Endodermal cell (in vitro differentiated cells): ENCODE data around the gene PGD. TPM values are rescaled to one million over a fixed set of nuclear protein-coding genes. Genes with fewer than 3 reads are reported as not detected.
A peak's percentile ranks its signal among the peaks of the same experiment; 100 is the strongest.

ENCODE experiments used
- DNase-seq: peaks from one replicate; pipeline ENCODE4 v3.0.0-alpha.2; 2017
- H3K27ac ChIP-seq: 2 replicates; pipeline ENCODE4 v1.5.1; 2013; ENCODE audit warnings: mild to moderate bottlenecking, low read depth, low read length, moderate library complexity
- H3K27me3 ChIP-seq: 2 replicates; pipeline ENCODE4 v1.6.1; 2013; ENCODE audit warnings: mild to moderate bottlenecking, low read length, moderate library complexity; ENCODE audit not compliant: insufficient read depth, control insufficient read depth, poor library complexity, severe bottlenecking
- H3K36me3 ChIP-seq: 2 replicates; pipeline ENCODE4 v1.7.0; 2013; ENCODE audit warnings: mild to moderate bottlenecking, low read length, moderate library complexity; ENCODE audit not compliant: control insufficient read depth, insufficient read depth
- H3K4me1 ChIP-seq: one replicate; pipeline ENCODE4 v1.7.0; 2013; ENCODE audit warnings: low read length; ENCODE audit not compliant: control insufficient read depth, insufficient read depth
- H3K4me3 ChIP-seq: 2 replicates; pipeline ENCODE4 v1.5.1; 2013; ENCODE audit warnings: mild to moderate bottlenecking, low read length, moderate library complexity
- H3K9ac ChIP-seq: 2 replicates; pipeline ENCODE4 v1.6.1; 2013; ENCODE audit warnings: mild to moderate bottlenecking, low read length, moderate library complexity; ENCODE audit not compliant: poor library complexity, severe bottlenecking; ENCODE audit errors: extremely low read depth
- H3K9me3 ChIP-seq: 2 replicates; pipeline ENCODE4 v1.6.1; 2013; ENCODE audit warnings: mild to moderate bottlenecking, low read length, moderate library complexity; ENCODE audit not compliant: control insufficient read depth
- H3K27ac Mint-ChIP-seq: 2 replicates; pipeline ENCODE4 v1.8.0; 2020; ENCODE audit warnings: mixed read lengths
- H3K27me3 Mint-ChIP-seq: 2 replicates; pipeline ENCODE4 v1.8.0; 2021; ENCODE audit warnings: mild to moderate bottlenecking, mixed read lengths; ENCODE audit not compliant: insufficient read depth
- H3K36me3 Mint-ChIP-seq: 2 replicates; pipeline ENCODE4 v1.8.0; 2020; ENCODE audit warnings: low read depth, mixed read lengths
- H3K4me1 Mint-ChIP-seq: 2 replicates; pipeline ENCODE4 v1.8.0; 2020; ENCODE audit warnings: mixed read lengths
- H3K4me3 Mint-ChIP-seq: 2 replicates; pipeline ENCODE4 v1.8.0; 2020; ENCODE audit warnings: mild to moderate bottlenecking, moderate library complexity, mixed read lengths
- H3K9me3 Mint-ChIP-seq: 2 replicates; pipeline ENCODE4 v1.8.0; 2020; ENCODE audit warnings: mild to moderate bottlenecking, mixed read lengths
- CTCF ChIP-seq: fragments of 200-600 bp; sonication (generic); conservative IDR thresholded peaks from 2 replicates; pipeline ENCODE4 v1.5.0; 2021; ENCODE audit warnings: antibody characterized with exemption, mild to moderate bottlenecking
- WGBS, 2 experiments: methylation state at CpG; one replicate each; pipeline versions ENCODE4 v1.1.5 to v1.1.7; 2013; ENCODE audit warnings: missing lambda C conversion rate in 2 of 2, mixed read lengths in 1 of 2; ENCODE audit not compliant: insufficient coverage in 1 of 2, insufficient read length in 1 of 2; 5-methylcytosine and 5-hydroxymethylcytosine counted together
- total RNA-seq, 2 donors: library from RNA; stranded (reverse); fragmentation: NEBNext Ultra II Directional in 1 of 2; extraction: Animal tissue kit (Norgen Biotek cat#: 25700) in 1 of 2; gene quantifications; 2 replicates in 1 of 2; 3 replicates in 1 of 2; pipeline ENCODE4 v1.2.1, GENCODE V29; 2021

The PGD gene
- total RNA-seq, 2 donors from 2014 or later: 198 to 217 TPM

- DNase-seq: peak; percentile 56
- H3K36me3 ChIP-seq: peaks cover 35% of the 10 kb centered on the region
- WGBS, 2 experiments: 13 to 26% methylated on average over 7 to 8 of the region's 8 CpGs
- no peaks in the 10 kb centered on the region for H3K4me1 ChIP-seq
- Mint-ChIP-seq H3K36me3 (peaks cover 39% of the 10 kb centered on the region), H3K27me3 (no peaks in the 10 kb centered on the region), H3K4me3 (peak overlapping the region; percentile 79), H3K4me1 (peaks cover 14% of the 10 kb centered on the region), H3K27ac (peak overlapping the region; percentile 69), H3K9me3 (peaks cover 2% of the 10 kb centered on the region)
- TF ChIP-seq CTCF: no peak
- no peaks in the 10 kb centered on the region for H3K9me3 ChIP-seq
- H3K27ac ChIP-seq: no peak overlapping the region
- peak overlapping the region; percentile 87 for H3K4me3 ChIP-seq
- no peaks in the 10 kb centered on the region for H3K27me3 ChIP-seq
- H3K9ac ChIP-seq: peak overlapping the region; percentile 73
These were observed 1.1 kb downstream of the PGD start for GRCh38 chr1:10400013-10400412.

GRCh38 chr1:10401281-10401680 lies 2.4 kb downstream of the PGD start:
- H3K9me3 ChIP-seq: no peaks in the 10 kb centered on the region
- H3K9me3 Mint-ChIP-seq: no peaks in the 10 kb centered on the region
- H3K27me3 ChIP-seq: no peaks in the 10 kb centered on the region
- no peak overlapping the region for H3K4me3 ChIP-seq
- DNase-seq: no peak
- no peaks in the 10 kb centered on the region for H3K27me3 Mint-ChIP-seq
- H3K4me1 ChIP-seq: no peaks in the 10 kb centered on the region
- H3K9ac ChIP-seq: no peak overlapping the region
- H3K4me3 Mint-ChIP-seq: peak overlapping the region; percentile 79
- H3K27ac ChIP-seq: no peak overlapping the region
- H3K4me1 Mint-ChIP-seq: peaks cover 14% of the 10 kb centered on the region
- peaks cover 47% of the 10 kb centered on the region for H3K36me3 ChIP-seq
- no peak for TF ChIP-seq CTCF
- 90 to 91% methylated on average over 1 of the region's 1 CpG for WGBS, 2 experiments
- peaks cover 46% of the 10 kb centered on the region for H3K36me3 Mint-ChIP-seq
- peak overlapping the region; percentile 66 for H3K27ac Mint-ChIP-seq

- peaks cover 63% of the 10 kb centered on the region for H3K36me3 ChIP-seq
- DNase-seq: no peak
- Mint-ChIP-seq H3K9me3 (no peaks in the 10 kb centered on the region), H3K27me3 (no peaks in the 10 kb centered on the region), H3K36me3 (peaks cover 61% of the 10 kb centered on the region), H3K4me1 (peaks cover 14% of the 10 kb centered on the region), H3K27ac (no peak overlapping the region), H3K4me3 (no peak overlapping the region)
- no peak overlapping the region for H3K9ac ChIP-seq
- TF ChIP-seq CTCF: no peak
- no peak overlapping the region for H3K27ac ChIP-seq
- WGBS, 2 experiments: 94 to 100% methylated on average over 9 of the region's 9 CpGs
- no peaks in the 10 kb centered on the region for H3K27me3 ChIP-seq
- H3K9me3 ChIP-seq: no peaks in the 10 kb centered on the region
- no peak overlapping the region for H3K4me3 ChIP-seq
- no peaks in the 10 kb centered on the region for H3K4me1 ChIP-seq
These were observed 3.9 kb downstream of the PGD start for GRCh38 chr1:10402729-10403274.
